Skeletal muscle tissue (tissue), 4 donors: Measurements from ENCODE around the gene IL3. TPM values are rescaled to one million over a fixed set of nuclear protein-coding genes. Genes with fewer than 3 reads are reported as not detected.

ENCODE experiments used
- H3K27ac ChIP-seq: one replicate; pipeline ENCODE4 v1.7.0; 2013; ENCODE audit warnings: mild to moderate bottlenecking, low read depth, low read length, inconsistent platforms
- H3K27me3 ChIP-seq, 3 donors: one replicate each; pipeline ENCODE4 v1.7.0; 2013; ENCODE audit warnings: low read length in 3 of 3; ENCODE audit not compliant: control insufficient read depth in 3 of 3, insufficient read depth in 3 of 3
- H3K36me3 ChIP-seq, 3 donors: one replicate each; pipeline ENCODE4 v1.7.0; 2013; ENCODE audit warnings: low read length in 3 of 3; ENCODE audit not compliant: control insufficient read depth in 3 of 3, insufficient read depth in 3 of 3
- H3K4me1 ChIP-seq, 3 donors: one replicate each; pipeline ENCODE4 v1.7.0; 2013; ENCODE audit warnings: low read length in 3 of 3, mild to moderate bottlenecking in 3 of 3; ENCODE audit not compliant: control insufficient read depth in 3 of 3, insufficient read depth in 3 of 3
- H3K4me3 ChIP-seq, 3 donors: one replicate each; pipeline ENCODE4 v1.7.0; 2013; ENCODE audit warnings: low read length in 3 of 3
- H3K9ac ChIP-seq, 3 donors: one replicate each; pipeline ENCODE4 v1.7.0; 2013; ENCODE audit warnings: low read length in 3 of 3, mild to moderate bottlenecking in 3 of 3, moderate library complexity in 2 of 3, low read depth in 1 of 3
- H3K9me3 ChIP-seq, 3 donors: one replicate each; pipeline ENCODE4 v1.7.0; 2013; ENCODE audit warnings: low read length in 3 of 3; ENCODE audit not compliant: control insufficient read depth in 3 of 3
- total RNA-seq: library from RNA; depleted of rRNA; stranded (reverse); fragments of >200 nt; gene quantifications from one replicate; pipeline ENCODE4 v1.2.3, GENCODE V29; 2014
- donor health status: Osteomylitis.

Gene IL3
- total RNA-seq, 1 donor from 2014 or later: not detected

GRCh38 chr5:132055808-132056609 is 4.4 kb upstream of the IL3 start:
- Histone ChIP-seq H3K9me3 (no peaks in the 10 kb centered on the region), H3K27me3 (no peaks in the 10 kb centered on the region), H3K9ac (no peak overlapping the region), H3K4me1 (no peaks in the 10 kb centered on the region), H3K27ac (no peak overlapping the region), H3K4me3 (no peak overlapping the region), H3K36me3 (no peaks in the 10 kb centered on the region)

GRCh38 chr5:132056610-132057497 is 3.6 kb upstream of the IL3 start:
- H3K27ac ChIP-seq: no peak overlapping the region
- no peaks in the 10 kb centered on the region for H3K9me3 ChIP-seq
- H3K36me3 ChIP-seq: no peaks in the 10 kb centered on the region
- no peak overlapping the region for H3K4me3 ChIP-seq
- no peak overlapping the region for H3K9ac ChIP-seq
- H3K27me3 ChIP-seq: no peaks in the 10 kb centered on the region
- H3K4me1 ChIP-seq: no peaks in the 10 kb centered on the region

GRCh38 chr5:132057498-132058255 is 2.8 kb upstream of the IL3 start:
- no peaks in the 10 kb centered on the region for H3K27me3 ChIP-seq
- H3K27ac ChIP-seq: no peak overlapping the region
- H3K36me3 ChIP-seq: no peaks in the 10 kb centered on the region
- no peaks in the 10 kb centered on the region for H3K9me3 ChIP-seq
- H3K4me3 ChIP-seq: no peak overlapping the region
- no peak overlapping the region for H3K9ac ChIP-seq
- H3K4me1 ChIP-seq: no peaks in the 10 kb centered on the region

- H3K9me3 ChIP-seq: no peaks in the 10 kb centered on the region
- H3K27me3 ChIP-seq: no peaks in the 10 kb centered on the region
- H3K27ac ChIP-seq: no peak overlapping the region
- H3K4me3 ChIP-seq: no peak overlapping the region
- H3K36me3 ChIP-seq: no peaks in the 10 kb centered on the region
- no peaks in the 10 kb centered on the region for H3K4me1 ChIP-seq
- H3K9ac ChIP-seq: no peak overlapping the region
These were observed 1.8 kb upstream of the IL3 start for GRCh38 chr5:132058646-132059042.

DNA sequence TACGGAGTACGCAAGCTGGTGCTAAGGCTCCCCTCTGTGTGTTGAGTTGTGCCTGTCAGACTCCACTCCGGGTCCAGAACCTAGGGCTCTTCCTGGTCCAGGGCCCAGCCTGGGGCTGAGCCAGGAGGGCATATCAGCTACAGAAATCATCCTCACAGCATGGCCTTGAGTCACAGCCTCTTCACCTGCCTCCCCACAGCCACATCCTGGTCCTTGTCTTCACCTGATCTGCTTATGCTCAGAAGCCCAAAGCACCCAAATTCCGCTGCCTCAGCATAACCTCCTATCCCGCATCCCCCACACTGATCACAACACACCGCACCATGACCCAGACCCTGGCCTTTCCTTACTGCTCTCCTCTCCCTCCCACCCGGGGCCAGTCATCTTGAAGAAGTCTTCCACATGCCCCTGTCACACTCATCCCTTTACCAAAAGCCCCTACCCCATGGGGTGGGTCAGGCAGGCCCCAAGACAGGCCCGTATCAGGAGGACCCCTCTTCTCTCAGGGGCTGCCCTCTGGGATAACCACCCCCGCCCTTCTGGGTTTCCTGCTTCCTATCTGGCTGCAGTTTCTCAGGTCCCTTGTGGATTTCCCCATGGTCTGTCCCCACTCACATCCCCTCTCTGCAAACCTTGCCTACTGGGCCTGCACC is 1.3 kb upstream of the IL3 start:
- H3K27me3 ChIP-seq: no peaks in the 10 kb centered on the region
- H3K9me3 ChIP-seq: no peaks in the 10 kb centered on the region
- no peaks in the 10 kb centered on the region for H3K36me3 ChIP-seq
- no peak overlapping the region for H3K4me3 ChIP-seq
- no peak overlapping the region for H3K9ac ChIP-seq
- no peak overlapping the region for H3K27ac ChIP-seq
- H3K4me1 ChIP-seq: no peaks in the 10 kb centered on the region

- Histone ChIP-seq H3K9ac (no peak overlapping the region), H3K9me3 (no peaks in the 10 kb centered on the region), H3K27ac (no peak overlapping the region), H3K27me3 (no peaks in the 10 kb centered on the region), H3K36me3 (no peaks in the 10 kb centered on the region), H3K4me1 (peaks cover 0 to 2% (median 0%) of the 10 kb centered on the region in 3 donors), H3K4me3 (no peak overlapping the region)
These were observed 557 bp upstream of the IL3 start for GRCh38 chr5:132059696-132060500.

DNA sequence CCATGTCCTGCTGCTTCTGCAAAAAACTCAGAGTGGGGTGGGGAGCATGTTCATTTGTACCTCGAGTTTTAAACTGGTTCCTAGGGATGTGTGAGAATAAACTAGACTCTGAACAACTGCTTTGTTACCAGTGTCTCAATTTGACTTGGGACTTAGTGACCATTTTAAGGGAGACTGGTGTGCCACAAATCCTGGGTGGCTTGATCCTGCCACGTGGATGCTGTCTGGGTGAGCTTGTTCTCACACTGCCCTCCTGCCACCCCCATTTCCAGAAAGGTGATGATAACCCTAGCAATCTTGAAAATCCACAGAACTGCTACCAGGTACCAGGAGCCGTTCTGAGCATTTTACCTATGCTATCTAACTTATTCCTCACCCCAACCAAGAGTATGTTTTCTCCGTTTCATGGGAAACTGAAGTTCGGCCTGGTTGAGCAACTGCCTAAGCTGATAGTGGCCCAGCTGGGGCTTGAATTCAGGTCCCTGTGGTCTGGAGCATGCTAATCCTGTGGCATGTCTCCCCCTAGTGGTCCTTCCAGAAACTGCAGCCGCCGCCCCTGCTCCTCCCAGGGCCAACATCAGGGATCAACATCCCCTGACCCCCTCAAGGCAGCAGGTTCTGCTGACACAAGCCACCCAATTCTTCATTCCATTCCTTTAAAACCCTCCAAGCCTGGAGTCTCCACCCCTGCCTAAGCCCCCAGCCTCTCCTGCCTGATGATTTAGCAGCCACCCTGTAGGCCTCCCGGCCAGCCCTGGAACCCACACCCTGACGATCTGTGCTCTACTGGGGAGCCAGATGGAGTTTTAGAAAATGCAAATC is 2.8 kb downstream of the IL3 start:
- no peaks in the 10 kb centered on the region for H3K27me3 ChIP-seq

GRCh38 chr5:132064140-132064539 is 3.7 kb downstream of the IL3 start:
- H3K9me3 ChIP-seq: no peaks in the 10 kb centered on the region
- H3K36me3 ChIP-seq: no peaks in the 10 kb centered on the region
- no peak overlapping the region for H3K27ac ChIP-seq
- no peak overlapping the region for H3K9ac ChIP-seq
- no peak overlapping the region for H3K4me3 ChIP-seq
- peaks cover 0 to 2% (median 0%) of the 10 kb centered on the region in 3 donors for H3K4me1 ChIP-seq
- H3K27me3 ChIP-seq: no peaks in the 10 kb centered on the region

More for the DNA sequence above, 2.8 kb downstream of the IL3 start:
- Histone ChIP-seq H3K4me3 (no peak overlapping the region), H3K9me3 (no peaks in the 10 kb centered on the region), H3K36me3 (no peaks in the 10 kb centered on the region), H3K27ac (no peak overlapping the region), H3K9ac (no peak overlapping the region), H3K4me1 (peaks cover 0 to 2% (median 0%) of the 10 kb centered on the region in 3 donors)
